ENCODE measurements around the gene C1QA.

Gene C1QA

GRCh38 chr1:22676916-22677583, 40.6 kb downstream of the C1QA start:
- no peak for DNase-seq

GRCh38 chr1:22677931-22678896, 41.8 kb downstream of the C1QA start:
- no peak for DNase-seq

GRCh38 chr1:22680726-22681125, 44.3 kb downstream of the C1QA start:
- no peak for DNase-seq

- no peak for DNase-seq
These were observed 45.3 kb downstream of the C1QA start for GRCh38 chr1:22681556-22682276.

GRCh38 chr1:22683547-22683946, 47.1 kb downstream of the C1QA start:
- DNase-seq, result no peak

- no peak for DNase-seq
These were observed 49.2 kb downstream of the C1QA start for GRCh38 chr1:22685591-22686059.

- DNase-seq, result no peak
These were observed 50.8 kb downstream of the C1QA start for GRCh38 chr1:22687191-22687590.

- no peak for DNase-seq
These were observed 52.0 kb downstream of the C1QA start for GRCh38 chr1:22688466-22688865.

Data from NCI-H1048 (cell line).